GM12892 (cell line): ENCODE data around the gene TMEM151A. TPM values are rescaled to one million over a fixed set of nuclear protein-coding genes. Genes with fewer than 3 reads are reported as not detected.
"Not testable (repeated sequence)": the region's sequence is repeated elsewhere in the genome, so short reads cannot be mapped to it uniquely, and the experiment has no call there.

Experiments used
- DNase-seq: peaks from one replicate; pipeline ENCODE4 v3.0.0; 2011; ENCODE audit not compliant: insufficient read length
- FAIRE-seq: peaks from 2 replicates; lab custom pipeline; 2011; peaks lifted over from hg19 to GRCh38; lab: Jason Lieb, UNC
- POLR2A ChIP-seq: IDR thresholded peaks from 2 replicates; pipeline ENCODE4 v1.6.1; 2011; ENCODE audit warnings: low read depth, low read length, control low read depth
- POLR2AphosphoS5 ChIP-seq: IDR thresholded peaks from 2 replicates; pipeline ENCODE4 v1.6.1; 2011; ENCODE audit warnings: low read depth, low read length, control low read depth
- TAF1 ChIP-seq: IDR thresholded peaks from 2 replicates; pipeline ENCODE4 v1.6.1; 2011; ENCODE audit warnings: low read depth, mild to moderate bottlenecking, control low read depth, low read length, borderline replicate concordance
- polyA plus RNA-seq: library from polyadenylated mRNA; unstranded; fragments of >200 nt; gene quantifications from one replicate; pipeline ENCODE4 v1.2.1, GENCODE V29; 2012; ENCODE audit warnings: missing spikeins, inconsistent platforms; ENCODE audit not compliant: missing spikeins

The TMEM151A gene
- polyA plus RNA-seq, result not detected

GRCh38 chr11:66291706-66292542 lies at the start of gene TMEM151A:
Gene TMEM151A (plus strand): TSS chr11:66291894. CDS start chr11:66292014, 120 bp downstream.
- DNase-seq (no peak), FAIRE-seq (no peak)

GRCh38 chr11:66242095-66242765 lies 49.5 kb upstream of the TMEM151A start:
- TF ChIP-seq POLR2A (no peak), POLR2AphosphoS5 (no peak), TAF1 (no peak)
- DNase-seq, result no peak
- FAIRE-seq, result no peak

More at GRCh38 chr11:66291706-66292542, at the start of gene TMEM151A:
- no peak for TF ChIP-seq TAF1
- no peak for TF ChIP-seq POLR2AphosphoS5
- TF ChIP-seq POLR2A, result no peak

- DNase-seq, result no peak
- no peak for TF ChIP-seq TAF1
- TF ChIP-seq POLR2AphosphoS5, result no peak
- TF ChIP-seq POLR2A, result no peak
- no peak for FAIRE-seq
Measured at GRCh38 chr11:66243782-66244535, 47.7 kb upstream of the TMEM151A start.

- no peak for FAIRE-seq
- TF ChIP-seq POLR2A (no peak), TAF1 (no peak), POLR2AphosphoS5 (no peak)
- no peak for DNase-seq
Measured at GRCh38 chr11:66247295-66247694, 44.4 kb upstream of the TMEM151A start.

- DNase-seq (no peak), FAIRE-seq (no peak)
- no peak for TF ChIP-seq POLR2AphosphoS5
- no peak for TF ChIP-seq POLR2A
- no peak for TF ChIP-seq TAF1
Measured at GRCh38 chr11:66247801-66248200, 43.9 kb upstream of the TMEM151A start.

GRCh38 chr11:66248903-66249302 lies 42.8 kb upstream of the TMEM151A start:
- FAIRE-seq (no peak), DNase-seq (no peak)
- TF ChIP-seq POLR2AphosphoS5 (no peak), POLR2A (no peak), TAF1 (no peak)

- no peak for FAIRE-seq
- TF ChIP-seq TAF1 (no peak), POLR2AphosphoS5 (no peak), POLR2A (no peak)
- DNase-seq, result no peak
Measured at GRCh38 chr11:66251809-66252208, 39.9 kb upstream of the TMEM151A start.

- not testable (repeated sequence) for DNase-seq, FAIRE-seq
Measured at GRCh38 chr11:66253081-66253480, 38.6 kb upstream of the TMEM151A start.

- DNase-seq (no peak), FAIRE-seq (no peak)
- no peak for TF ChIP-seq POLR2AphosphoS5
- TF ChIP-seq TAF1, result no peak
- TF ChIP-seq POLR2A, result no peak
Measured at GRCh38 chr11:66258473-66258893, 33.2 kb upstream of the TMEM151A start.

- no peak for FAIRE-seq
Measured at GRCh38 chr11:66259225-66259624, 32.5 kb upstream of the TMEM151A start.

GRCh38 chr11:66259956-66260355 lies 31.7 kb upstream of the TMEM151A start:
- no peak for TF ChIP-seq POLR2A
- TF ChIP-seq TAF1, result no peak
- TF ChIP-seq POLR2AphosphoS5, result no peak
- no peak for DNase-seq
- no peak for FAIRE-seq

More at GRCh38 chr11:66259225-66259624, 32.5 kb upstream of the TMEM151A start:
- DNase-seq, result no peak
- TF ChIP-seq POLR2A, result no peak
- TF ChIP-seq POLR2AphosphoS5, result no peak
- TF ChIP-seq TAF1, result no peak

GRCh38 chr11:66261578-66261977 lies 30.1 kb upstream of the TMEM151A start:
- FAIRE-seq, result no peak
- no peak for TF ChIP-seq TAF1
- no peak for TF ChIP-seq POLR2AphosphoS5
- no peak for TF ChIP-seq POLR2A
- no peak for DNase-seq

GRCh38 chr11:66262191-66262590 lies 29.5 kb upstream of the TMEM151A start:
- DNase-seq (no peak), FAIRE-seq (no peak)
- TF ChIP-seq POLR2AphosphoS5 (no peak), POLR2A (no peak), TAF1 (no peak)
